SU-DHL-6 (cell line): Measurements from ENCODE around the gene CELA2B.

ENCODE experiments used
- H2AFZ ChIP-seq: fragments of 200-600 bp; sonication (generic); 2 replicates; pipeline ENCODE4 v1.6.1; 2014; ENCODE audit warnings: low read depth, mild to moderate bottlenecking, moderate library complexity, mixed read lengths, antibody characterized with exemption, low read length; ENCODE audit not compliant: severe bottlenecking
- H3F3A ChIP-seq: fragments of 200-600 bp; shearing (Covaris generic); 2 replicates; pipeline ENCODE4 v1.6.0; 2016; ENCODE audit warnings: antibody characterized with exemption, mild to moderate bottlenecking; ENCODE audit not compliant: insufficient read depth
- H3K27ac ChIP-seq: fragments of 200-600 bp; sonication (generic); 2 replicates; pipeline ENCODE4 v1.5.1; 2016; ENCODE audit warnings: low read depth, mild to moderate bottlenecking, low read length, moderate library complexity, mixed read lengths
- H3K27me3 ChIP-seq: fragments of 200-600 bp; sonication (generic), shearing (Covaris generic); 2 replicates; pipeline ENCODE4 v1.6.0; 2014; ENCODE audit warnings: mild to moderate bottlenecking, low read length
- H3K36me3 ChIP-seq: fragments of 200-600 bp; sonication (generic); 2 replicates; pipeline ENCODE4 v1.6.1; 2014; ENCODE audit warnings: mild to moderate bottlenecking, low read length, mixed read lengths
- H3K4me2 ChIP-seq: fragments of 300-600, 200-600 bp; shearing (Covaris generic), sonication (generic); 2 replicates; pipeline ENCODE4 v1.6.0; 2014; ENCODE audit warnings: low read length, low read depth, mild to moderate bottlenecking; ENCODE audit not compliant: poor library complexity, severe bottlenecking
- H3K4me3 ChIP-seq: fragments of 200-600 bp; sonication (generic); 2 replicates; pipeline ENCODE4 v1.5.1; 2014; ENCODE audit warnings: antibody characterized with exemption, low read length, mild to moderate bottlenecking, mixed read lengths; ENCODE audit not compliant: insufficient read depth, poor library complexity, severe bottlenecking
- H3K79me2 ChIP-seq: fragments of 200-600 bp; sonication (generic); 2 replicates; pipeline ENCODE4 v1.6.1; 2014; ENCODE audit warnings: mild to moderate bottlenecking, low read length, moderate library complexity; ENCODE audit not compliant: insufficient read depth
- H3K9ac ChIP-seq: fragments of 200-600 bp; sonication (generic); 2 replicates; pipeline ENCODE4 v1.7.0; 2014; ENCODE audit warnings: mild to moderate bottlenecking, low read length
- H3K9me2 ChIP-seq: fragments of 200-600 bp; sonication (generic); replicated peaks from 2 replicates; pipeline ENCODE4 v1.6.1; 2014; ENCODE audit warnings: low read length; ENCODE audit not compliant: insufficient read depth
- H3K9me3 ChIP-seq: fragments of 200-600 bp; sonication (generic); 2 replicates; pipeline ENCODE4 v1.6.1; 2014; ENCODE audit warnings: low read length, mixed read lengths; ENCODE audit not compliant: insufficient read depth
- H4K20me1 ChIP-seq: fragments of 200-600 bp; sonication (generic); 2 replicates; pipeline ENCODE4 v1.6.1; 2014; ENCODE audit warnings: low read depth, mild to moderate bottlenecking, antibody characterized with exemption, low read length, moderate library complexity, mixed read lengths
- CTCF ChIP-seq: fragments of 200-600 bp; sonication (generic); IDR thresholded peaks from one replicate; pipeline ENCODE4 v1.5.1; 2017; ENCODE audit warnings: antibody characterized with exemption, mild to moderate bottlenecking, low read length, moderate library complexity; ENCODE audit not compliant: insufficient read depth, poor library complexity, severe bottlenecking
- EZH2phosphoT487 ChIP-seq: fragments of 200-600 bp; sonication (generic), shearing (Covaris generic); conservative IDR thresholded peaks from 2 replicates; pipeline ENCODE4 v1.6.1; 2018; ENCODE audit warnings: mild to moderate bottlenecking, antibody characterized with exemption, low read length, moderate library complexity, mixed read lengths

CELA2B gene

GRCh38 chr1:15504436-15504835 is 28.5 kb downstream of the CELA2B start:
- TF ChIP-seq CTCF = no peak
- TF ChIP-seq EZH2phosphoT487 = no peak
- Histone ChIP-seq H3K4me2 (no peak overlapping the region), H4K20me1 (no peaks in the 10 kb centered on the region), H3K9me2 (no peaks in the 10 kb centered on the region), H3K27me3 (no peaks in the 10 kb centered on the region), H3K9me3 (no peaks in the 10 kb centered on the region), H2AFZ (no peak overlapping the region), H3K9ac (no peak overlapping the region), H3K79me2 (no peaks in the 10 kb centered on the region), H3F3A (no peaks in the 10 kb centered on the region), H3K4me3 (no peak overlapping the region), H3K36me3 (no peaks in the 10 kb centered on the region), H3K27ac (no peak overlapping the region)

- Histone ChIP-seq H3K27ac (no peak overlapping the region), H3K27me3 (no peaks in the 10 kb centered on the region), H2AFZ (no peak overlapping the region), H3K4me2 (no peak overlapping the region), H3K36me3 (no peaks in the 10 kb centered on the region), H3K9ac (no peak overlapping the region), H3K79me2 (no peaks in the 10 kb centered on the region), H3K9me2 (no peaks in the 10 kb centered on the region), H3K9me3 (no peaks in the 10 kb centered on the region), H4K20me1 (no peaks in the 10 kb centered on the region), H3F3A (no peaks in the 10 kb centered on the region), H3K4me3 (no peak overlapping the region)
- TF ChIP-seq EZH2phosphoT487 (no peak), CTCF (no peak)
Measured at GRCh38 chr1:15506831-15507230, 30.9 kb downstream of the CELA2B start.

GRCh38 chr1:15507278-15507677 is 31.4 kb downstream of the CELA2B start:
- Histone ChIP-seq H3F3A (no peaks in the 10 kb centered on the region), H3K4me3 (no peak overlapping the region), H4K20me1 (no peaks in the 10 kb centered on the region), H3K9me2 (no peaks in the 10 kb centered on the region), H3K9me3 (no peaks in the 10 kb centered on the region), H3K27ac (no peak overlapping the region), H3K4me2 (no peak overlapping the region), H3K9ac (no peak overlapping the region), H3K27me3 (no peaks in the 10 kb centered on the region), H3K79me2 (no peaks in the 10 kb centered on the region), H3K36me3 (no peaks in the 10 kb centered on the region), H2AFZ (no peak overlapping the region)
- TF ChIP-seq CTCF = no peak
- TF ChIP-seq EZH2phosphoT487 = no peak
